Measurements from ENCODE around the gene MAP2K7. TPM values are rescaled to one million over a fixed set of nuclear protein-coding genes. Genes with fewer than 3 reads are reported as not detected.

MAP2K7 gene
- total and polyA plus RNA-seq, 7 donors, result 12.5 to 27.8 (median 16.5) TPM

DNA sequence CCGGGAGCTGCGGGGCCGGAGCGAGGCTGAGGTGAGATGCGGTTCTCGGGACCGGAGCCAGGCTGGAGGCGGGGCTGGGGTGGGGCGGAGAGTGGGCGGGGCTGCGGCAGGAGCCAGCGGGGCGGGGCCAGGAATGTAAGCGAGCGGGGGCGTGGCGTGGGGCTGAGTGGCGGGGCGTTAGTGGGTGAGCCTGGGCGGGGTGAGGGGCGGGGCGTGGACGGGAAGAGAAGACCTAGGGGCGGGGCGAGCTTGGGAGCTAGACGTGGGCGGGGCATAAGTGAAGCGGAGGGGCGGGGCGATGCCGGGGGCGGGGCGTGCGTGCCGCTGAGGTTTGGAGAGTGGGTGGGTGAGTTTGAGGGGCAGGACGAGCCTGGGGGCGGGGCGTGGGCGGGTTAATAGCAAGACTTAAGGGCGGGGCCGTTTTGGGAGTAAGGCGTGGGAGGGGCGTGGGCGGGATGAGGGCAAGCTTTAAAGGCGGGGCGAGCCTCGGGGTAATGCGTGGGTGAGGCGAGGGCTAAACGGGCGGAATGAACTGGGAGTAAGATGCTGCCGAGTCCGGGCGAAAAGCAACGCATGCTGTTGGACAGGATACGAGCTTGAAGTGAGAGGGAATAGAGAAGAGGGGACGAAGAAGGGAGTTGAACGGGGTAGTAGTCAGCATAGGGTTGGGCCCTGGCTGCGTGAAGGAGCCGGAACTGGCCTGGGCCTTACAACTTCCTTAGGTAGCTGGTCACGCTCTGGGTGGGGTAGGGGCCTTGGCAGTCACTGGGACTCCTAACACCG lies 17.0 kb downstream of the MAP2K7 start:
- peaks cover 32 to 39% (median 35%) of the 10 kb centered on the region in 3 donors for H3K27me3 ChIP-seq
- 1 to 2% methylated on average over 62 of the region's 62 CpGs for WGBS, 2 donors
- peak overlapping the region; percentile 93 to 98 (median 96) for H3K27ac ChIP-seq
- peak; percentile 100 for DNase-seq
- peaks cover 0 to 89% (median 87%) of the 10 kb centered on the region in 4 donors for H3K4me1 ChIP-seq
- peaks cover 11 to 16% (median 13%) of the 10 kb centered on the region in 4 donors for H3K36me3 ChIP-seq
- peak overlapping the region; percentile 70 to 87 (median 74) for H3K4me3 ChIP-seq
- TF ChIP-seq POLR2A (IDR thresholded peaks at IDR 0.05) (peak; percentile 34 to 45), EP300 (IDR thresholded peaks at IDR 0.05) (no peak), POLR2AphosphoS5 (IDR thresholded peaks at IDR 0.05) (peak; percentile 84 to 89 (median 88))
- no peaks in the 10 kb centered on the region for H3K9me3 ChIP-seq
- intact Hi-C loops (cut with DNase I), result loop anchor here (2.0 to 10.0 kb wide), 4 partner anchors 16 to 1186 kb away; partner anchors contain the start of genes ANGPTL4, GPR108, MBD3L1 and TRIP10

DNA sequence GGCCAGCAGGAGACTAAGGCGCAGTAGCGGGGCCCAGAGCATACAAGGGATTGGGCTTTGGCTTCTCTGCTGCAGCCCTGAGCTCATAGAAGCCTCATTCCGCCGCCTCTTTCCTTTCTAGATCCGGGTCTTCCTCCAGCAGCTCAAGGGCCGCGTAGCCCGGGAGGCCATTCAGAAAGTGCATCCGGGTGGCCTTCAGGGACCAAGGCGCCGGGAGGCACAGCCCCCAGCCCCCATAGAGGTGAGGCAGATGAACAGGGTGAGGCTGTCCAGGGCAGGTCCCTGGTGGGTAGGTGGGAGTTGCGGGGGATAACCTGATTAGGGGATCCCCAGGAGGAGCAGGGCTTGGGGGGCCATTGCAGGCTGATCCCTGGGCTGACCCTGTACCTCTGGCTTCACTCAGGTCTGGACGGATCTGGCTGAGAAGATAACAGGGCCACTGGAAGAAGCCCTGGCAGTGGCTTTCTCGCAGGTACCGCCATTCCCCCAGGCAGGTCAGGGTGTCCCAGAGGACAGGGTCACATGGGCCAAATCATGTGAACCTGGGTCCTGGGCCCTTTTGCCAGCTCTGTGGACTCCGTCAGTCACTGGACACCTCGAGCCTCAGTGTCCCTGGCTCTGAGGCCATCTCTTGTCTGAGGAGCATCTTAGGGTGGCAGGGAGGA lies 17.8 kb downstream of the MAP2K7 start:
- Histone ChIP-seq H3K4me3 (peak overlapping the region; percentile 28 to 74 (median 72)), H3K36me3 (peaks cover 11 to 16% (median 13%) of the 10 kb centered on the region in 4 donors), H3K27me3 (peaks cover 24 to 32% (median 28%) of the 10 kb centered on the region in 3 donors), H3K9me3 (no peaks in the 10 kb centered on the region), H3K27ac (peak overlapping the region; percentile 89 to 97 (median 94)), H3K4me1 (peaks cover 0 to 86% (median 84%) of the 10 kb centered on the region in 4 donors)
- no peak for DNase-seq
- intact Hi-C loops (cut with DNase I), result loop anchor here (2.0 to 10.0 kb wide), 4 partner anchors 17 to 1187 kb away; partner anchors contain the start of genes ANGPTL4, GPR108, MBD3L1 and TRIP10
- TF ChIP-seq POLR2AphosphoS5 (IDR thresholded peaks at IDR 0.05), result no peak
- no peak for TF ChIP-seq POLR2A (IDR thresholded peaks at IDR 0.05)
- TF ChIP-seq, protein P1, sequence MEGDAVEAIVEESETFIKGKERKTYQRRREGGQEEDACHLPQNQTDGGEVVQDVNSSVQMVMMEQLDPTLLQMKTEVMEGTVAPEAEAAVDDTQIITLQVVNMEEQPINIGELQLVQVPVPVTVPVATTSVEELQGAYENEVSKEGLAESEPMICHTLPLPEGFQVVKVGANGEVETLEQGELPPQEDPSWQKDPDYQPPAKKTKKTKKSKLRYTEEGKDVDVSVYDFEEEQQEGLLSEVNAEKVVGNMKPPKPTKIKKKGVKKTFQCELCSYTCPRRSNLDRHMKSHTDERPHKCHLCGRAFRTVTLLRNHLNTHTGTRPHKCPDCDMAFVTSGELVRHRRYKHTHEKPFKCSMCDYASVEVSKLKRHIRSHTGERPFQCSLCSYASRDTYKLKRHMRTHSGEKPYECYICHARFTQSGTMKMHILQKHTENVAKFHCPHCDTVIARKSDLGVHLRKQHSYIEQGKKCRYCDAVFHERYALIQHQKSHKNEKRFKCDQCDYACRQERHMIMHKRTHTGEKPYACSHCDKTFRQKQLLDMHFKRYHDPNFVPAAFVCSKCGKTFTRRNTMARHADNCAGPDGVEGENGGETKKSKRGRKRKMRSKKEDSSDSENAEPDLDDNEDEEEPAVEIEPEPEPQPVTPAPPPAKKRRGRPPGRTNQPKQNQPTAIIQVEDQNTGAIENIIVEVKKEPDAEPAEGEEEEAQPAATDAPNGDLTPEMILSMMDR (IDR thresholded peaks at IDR 0.05), result no peak
- TF ChIP-seq EP300 (IDR thresholded peaks at IDR 0.05), result no peak
- 42 to 57% methylated on average over 17 of the region's 17 CpGs for WGBS, 2 donors

DNA sequence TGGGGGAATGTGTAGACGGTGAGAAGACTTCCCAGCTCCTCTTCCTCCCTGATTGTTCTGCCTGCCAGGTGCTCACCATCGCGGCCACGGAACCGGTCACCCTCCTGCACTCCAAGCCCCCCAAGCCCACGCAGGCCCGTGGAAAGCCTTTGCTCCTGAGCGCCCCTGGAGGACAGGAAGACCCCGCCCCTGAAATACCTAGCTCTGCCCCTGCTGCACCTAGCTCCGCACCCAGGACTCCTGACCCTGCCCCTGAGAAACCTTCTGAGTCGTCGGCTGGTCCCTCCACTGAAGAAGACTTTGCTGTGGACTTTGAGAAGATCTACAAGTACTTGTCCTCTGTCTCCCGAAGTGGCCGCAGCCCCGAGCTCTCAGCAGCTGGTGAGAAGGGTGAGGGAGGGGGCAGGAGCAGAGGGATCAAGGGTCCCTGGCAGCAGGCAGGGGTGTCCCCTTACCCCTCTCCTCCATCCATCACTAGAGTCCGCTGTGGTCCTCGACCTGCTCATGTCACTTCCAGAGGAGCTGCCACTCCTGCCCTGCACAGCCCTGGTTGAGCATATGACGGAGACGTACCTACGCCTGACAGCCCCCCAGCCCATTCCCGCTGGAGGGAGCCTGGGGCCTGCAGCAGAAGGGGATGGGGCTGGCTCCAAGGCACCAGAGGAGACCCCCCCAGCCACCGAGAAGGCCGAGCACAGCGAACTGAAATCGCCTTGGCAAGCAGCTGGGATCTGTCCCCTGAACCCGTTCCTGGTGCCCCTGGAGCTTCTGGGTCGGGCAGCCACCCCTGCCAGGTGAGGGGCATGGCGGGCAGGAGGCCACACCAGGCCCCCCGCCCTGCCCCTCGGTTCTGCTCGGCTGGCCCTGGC lies 18.5 kb downstream of the MAP2K7 start:
- H3K36me3 ChIP-seq, result peaks cover 11 to 16% (median 13%) of the 10 kb centered on the region in 4 donors
- H3K4me3 ChIP-seq, result peak overlapping the region in 2 of 4 donors; percentile 70 to 74
- peaks cover 0 to 86% (median 84%) of the 10 kb centered on the region in 4 donors for H3K4me1 ChIP-seq
- peak overlapping the region; percentile 89 to 97 (median 94) for H3K27ac ChIP-seq
- no peaks in the 10 kb centered on the region for H3K9me3 ChIP-seq
- TF ChIP-seq EP300 (IDR thresholded peaks at IDR 0.05), result no peak
- no peak for TF ChIP-seq POLR2A (IDR thresholded peaks at IDR 0.05)
- no peak for TF ChIP-seq POLR2AphosphoS5 (IDR thresholded peaks at IDR 0.05)
- TF ChIP-seq, protein P1 (IDR thresholded peaks at IDR 0.05), result no peak
- DNase-seq, result no peak
- 94% methylated on average over 31 of the region's 31 CpGs for WGBS, 2 donors
- intact Hi-C loops (cut with DNase I), result loop anchor here (2.0 to 10.0 kb wide), 4 partner anchors 17 to 1187 kb away; partner anchors contain the start of genes ANGPTL4, GPR108, MBD3L1 and TRIP10
- H3K27me3 ChIP-seq, result peaks cover 17 to 24% (median 21%) of the 10 kb centered on the region in 3 donors

DNA sequence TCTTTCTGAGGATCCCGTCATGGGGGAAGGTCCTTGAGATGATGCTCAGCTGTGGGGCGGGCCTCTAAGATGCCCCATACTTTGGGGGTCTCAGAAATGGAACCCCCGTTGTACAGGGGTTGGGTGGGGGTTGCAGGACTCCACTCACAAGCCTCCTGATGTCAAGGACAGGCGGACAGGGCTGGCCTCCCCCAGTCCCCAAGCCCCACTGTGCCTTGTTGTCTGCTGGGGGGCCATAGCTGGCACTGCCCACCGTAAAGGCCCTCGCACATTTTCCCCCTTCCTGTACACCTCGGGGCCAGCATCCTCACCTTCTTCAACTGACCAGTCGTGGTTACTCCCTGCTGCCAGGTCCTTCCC lies 19.1 kb downstream of the MAP2K7 start:
- peaks cover 11 to 16% (median 13%) of the 10 kb centered on the region in 4 donors for H3K36me3 ChIP-seq
- H3K4me3 ChIP-seq, result peak overlapping the region in 1 of 4 donors; percentile 59
- peak overlapping the region; percentile 89 to 97 (median 94) for H3K27ac ChIP-seq
- no peak for DNase-seq
- H3K9me3 ChIP-seq, result no peaks in the 10 kb centered on the region
- WGBS, 2 donors, result 89 to 93% methylated on average over 8 of the region's 8 CpGs
- peaks cover 0 to 86% (median 84%) of the 10 kb centered on the region in 4 donors for H3K4me1 ChIP-seq
- no peak for TF ChIP-seq POLR2AphosphoS5 (IDR thresholded peaks at IDR 0.05)
- no peak for TF ChIP-seq POLR2A (IDR thresholded peaks at IDR 0.05)
- no peak for TF ChIP-seq EP300 (IDR thresholded peaks at IDR 0.05)
- TF ChIP-seq, protein P1 (IDR thresholded peaks at IDR 0.05), result no peak
- H3K27me3 ChIP-seq, result peaks cover 12 to 18% (median 14%) of the 10 kb centered on the region in 3 donors
- intact Hi-C loops (cut with DNase I), result loop anchor here (10.0 kb wide), 3 partner anchors 442 to 1188 kb away; partner anchors contain the start of genes ANGPTL4, GPR108, MBD3L1 and TRIP10
